IPS DF 6.9 (cell line): ENCODE measurements around the gene MRC2.

ENCODE experiments used
- DNase-seq: peaks from one replicate; pipeline ENCODE4 v3.0.0-alpha.2; 2013; ENCODE audit warnings: low read depth, low spot score
- H3K27ac ChIP-seq: one replicate; pipeline ENCODE4 v1.5.1; 2013; ENCODE audit warnings: low read length, control low read depth
- H3K27me3 ChIP-seq: 2 replicates; pipeline ENCODE4 v1.6.1; 2013; ENCODE audit warnings: mild to moderate bottlenecking, low read length; ENCODE audit not compliant: control insufficient read depth, insufficient read depth
- H3K36me3 ChIP-seq: 2 replicates; pipeline ENCODE4 v1.6.1; 2013; ENCODE audit warnings: low read length; ENCODE audit not compliant: control insufficient read depth, insufficient read depth
- H3K4me1 ChIP-seq: 2 replicates; pipeline ENCODE4 v1.6.1; 2013; ENCODE audit warnings: low read length; ENCODE audit not compliant: control insufficient read depth, insufficient read depth
- H3K4me3 ChIP-seq: 2 replicates; pipeline ENCODE4 v1.5.1; 2013; ENCODE audit warnings: mild to moderate bottlenecking, low read length
- H3K9me3 ChIP-seq: 2 replicates; pipeline ENCODE4 v1.6.1; 2013; ENCODE audit warnings: low read length, inconsistent platforms; ENCODE audit not compliant: control insufficient read depth, insufficient read depth
- WGBS: extraction: QIAGEN DNeasy Blood & Tissue Kit; methylation state at CpG from one replicate; pipeline ENCODE4 v1.1.7; 2013; ENCODE audit warnings: mixed read lengths, missing lambda C conversion rate; ENCODE audit not compliant: insufficient read length, insufficient coverage; 5-methylcytosine and 5-hydroxymethylcytosine counted together

Gene MRC2

DNA sequence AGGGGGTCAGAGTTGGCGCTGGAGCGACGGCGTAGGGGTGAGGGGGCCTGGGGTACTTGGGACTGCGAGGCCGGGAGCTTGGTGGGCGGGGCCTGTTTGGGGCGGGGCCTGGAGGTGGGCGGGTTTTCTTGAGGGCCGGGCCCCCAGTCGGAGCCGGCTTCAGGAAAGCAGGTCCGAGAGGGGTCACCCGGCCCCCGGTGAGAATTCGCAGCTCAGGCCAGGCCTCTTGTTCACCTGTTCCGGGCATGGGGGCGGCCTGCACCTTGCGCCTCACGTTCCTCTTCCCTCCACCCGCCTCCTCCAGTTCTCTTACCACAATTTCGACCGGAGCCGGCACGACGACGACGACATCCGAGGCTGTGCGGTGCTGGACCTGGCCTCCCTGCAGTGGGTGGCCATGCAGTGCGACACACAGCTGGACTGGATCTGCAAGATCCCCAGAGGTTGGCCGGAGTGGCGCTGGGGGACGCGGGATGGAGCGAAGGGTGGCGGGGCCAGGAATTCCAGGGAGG is 52.5 kb downstream of the MRC2 start:
- Histone ChIP-seq H3K36me3 (peaks cover 5% of the 10 kb centered on the region; the same call in 1 of the 2 replicates), H3K27me3 (no peaks in the 10 kb centered on the region), H3K9me3 (no peaks in the 10 kb centered on the region), H3K4me3 (no peak overlapping the region), H3K4me1 (peaks cover 2% of the 10 kb centered on the region; the same call in 1 of the 2 replicates), H3K27ac (no peak overlapping the region)
- WGBS = no CpG with 5 or more reads among the region's 37 CpGs
- no peak for DNase-seq

DNA sequence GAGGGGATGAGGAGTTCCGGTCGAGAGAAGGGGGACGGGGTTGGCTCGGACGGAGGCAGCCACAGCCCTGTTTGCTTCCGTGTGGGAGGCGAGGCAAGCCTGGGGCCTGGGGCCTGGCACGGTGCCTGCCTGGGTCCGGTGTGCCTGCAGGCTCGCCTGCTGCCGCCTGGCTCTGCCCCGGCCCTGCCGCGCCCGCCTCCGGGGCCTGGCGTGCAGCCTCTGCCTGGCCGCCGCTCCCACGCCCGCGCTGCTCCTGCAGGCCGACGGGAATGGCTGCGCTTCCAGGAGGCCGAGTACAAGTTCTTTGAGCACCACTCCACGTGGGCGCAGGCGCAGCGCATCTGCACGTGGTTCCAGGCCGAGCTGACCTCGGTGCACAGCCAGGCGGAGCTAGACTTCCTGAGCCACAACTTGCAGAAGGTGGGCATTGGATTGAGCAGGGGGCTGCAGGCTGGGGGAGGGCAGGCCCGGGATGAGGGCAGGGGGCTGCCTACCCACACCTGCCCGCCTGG is 53.1 kb downstream of the MRC2 start:
- Histone ChIP-seq H3K27ac (no peak overlapping the region), H3K9me3 (no peaks in the 10 kb centered on the region), H3K36me3 (peaks cover 5% of the 10 kb centered on the region; the same call in 1 of the 2 replicates), H3K4me3 (no peak overlapping the region), H3K4me1 (peaks cover 2% of the 10 kb centered on the region; the same call in 1 of the 2 replicates), H3K27me3 (no peaks in the 10 kb centered on the region)
- no CpG with 5 or more reads among the region's 36 CpGs for WGBS
- no peak for DNase-seq

DNA sequence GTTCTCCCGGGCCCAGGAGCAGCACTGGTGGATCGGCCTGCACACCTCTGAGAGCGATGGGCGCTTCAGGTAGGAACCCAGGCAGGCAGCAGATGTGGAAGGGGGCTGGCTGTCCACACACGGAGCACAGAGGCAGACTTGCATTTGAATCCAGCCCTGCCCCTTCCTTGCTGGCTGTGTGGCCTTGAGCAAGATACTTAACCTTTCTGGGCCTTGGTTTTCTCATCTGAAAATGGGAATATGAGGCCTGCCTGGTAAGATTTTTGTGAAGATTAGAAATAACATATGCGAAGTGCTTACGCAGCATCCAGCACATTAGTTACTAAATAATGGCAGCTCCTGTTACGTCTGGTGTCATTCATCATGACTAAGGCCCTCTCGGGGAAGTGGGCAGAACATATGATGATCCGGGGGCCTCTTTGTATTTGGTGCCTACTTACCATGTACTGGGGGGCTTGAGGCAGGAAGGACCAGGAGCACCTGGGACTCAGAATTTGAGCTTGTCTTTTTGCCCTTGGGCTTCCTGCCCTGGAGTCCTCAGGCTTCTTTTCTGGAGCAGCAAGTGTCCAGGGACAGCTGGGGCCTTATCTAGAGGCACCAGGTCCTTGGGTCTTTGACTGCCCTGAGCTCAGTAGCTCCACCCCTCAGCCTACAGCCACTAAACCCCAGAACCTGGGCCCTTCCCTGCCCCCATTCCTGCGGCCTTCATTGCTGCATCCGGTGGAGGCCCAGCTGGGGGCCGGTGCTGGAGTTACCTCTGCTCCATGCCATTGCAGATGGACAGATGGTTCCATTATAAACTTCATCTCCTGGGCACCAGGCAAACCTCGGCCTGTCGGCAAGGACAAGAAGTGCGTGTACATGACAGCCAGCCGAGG is 53.8 kb downstream of the MRC2 start:
- Histone ChIP-seq H3K4me3 (no peak overlapping the region), H3K27me3 (no peaks in the 10 kb centered on the region), H3K36me3 (peaks cover 5% of the 10 kb centered on the region; the same call in 1 of the 2 replicates), H3K9me3 (no peaks in the 10 kb centered on the region), H3K4me1 (peaks cover 2% of the 10 kb centered on the region; the same call in 1 of the 2 replicates), H3K27ac (no peak overlapping the region)
- no peak for DNase-seq
- WGBS = no CpG with 5 or more reads among the region's 17 CpGs

DNA sequence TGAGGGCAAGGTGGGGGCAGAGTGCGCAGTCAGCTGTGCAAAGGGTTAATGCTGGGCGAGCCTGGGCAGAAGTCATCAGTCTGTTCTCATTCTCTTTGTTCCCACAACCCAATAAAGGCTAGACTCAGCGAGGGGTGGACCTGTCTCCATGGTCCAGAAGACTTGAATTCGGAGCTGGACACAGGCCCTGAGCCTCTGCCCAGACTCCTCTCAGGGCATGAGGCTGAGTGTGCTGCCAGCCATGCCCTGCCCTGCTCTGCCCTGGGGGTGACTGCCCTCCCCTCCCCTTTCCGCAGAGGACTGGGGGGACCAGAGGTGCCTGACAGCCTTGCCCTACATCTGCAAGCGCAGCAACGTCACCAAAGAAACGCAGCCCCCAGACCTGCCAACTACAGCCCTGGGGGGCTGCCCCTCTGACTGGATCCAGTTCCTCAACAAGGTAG is 54.5 kb downstream of the MRC2 start:
- WGBS = no CpG with 5 or more reads among the region's 8 CpGs
- H3K27ac ChIP-seq = no peak overlapping the region
- no peaks in the 10 kb centered on the region for H3K27me3 ChIP-seq
- peaks cover 2% of the 10 kb centered on the region; the same call in 1 of the 2 replicates for H3K4me1 ChIP-seq
- no peak overlapping the region for H3K4me3 ChIP-seq
- DNase-seq = no peak
- H3K9me3 ChIP-seq = no peaks in the 10 kb centered on the region
- peaks cover 3% of the 10 kb centered on the region; the same call in 1 of the 2 replicates for H3K36me3 ChIP-seq

DNA sequence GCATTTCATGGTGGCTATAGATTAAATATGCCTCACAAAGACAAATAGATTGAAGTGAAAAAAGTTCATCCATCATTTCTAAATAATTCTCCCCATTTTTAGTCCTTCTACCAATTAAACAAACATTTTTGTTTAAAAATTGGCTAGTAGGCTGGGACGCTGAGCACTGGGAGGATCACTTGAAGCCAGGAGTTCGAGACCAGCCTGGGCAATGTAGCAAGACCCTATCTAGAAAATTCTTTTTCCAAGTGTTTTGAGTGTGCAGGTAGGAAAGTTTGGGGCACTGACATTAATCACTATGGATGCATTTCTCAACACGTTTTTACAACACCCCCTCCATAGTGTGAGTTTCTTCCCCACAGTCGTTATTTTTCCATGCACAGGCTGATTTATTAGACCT is 56.7 kb downstream of the MRC2 start:
- Histone ChIP-seq H3K9me3 (no peaks in the 10 kb centered on the region), H3K36me3 (peaks cover 3% of the 10 kb centered on the region; the same call in 1 of the 2 replicates), H3K27ac (no peak overlapping the region), H3K4me3 (no peak overlapping the region), H3K4me1 (peaks cover 2% of the 10 kb centered on the region; the same call in 1 of the 2 replicates), H3K27me3 (no peaks in the 10 kb centered on the region)
- no peak for DNase-seq
- no CpG with 5 or more reads among the region's 4 CpGs for WGBS

DNA sequence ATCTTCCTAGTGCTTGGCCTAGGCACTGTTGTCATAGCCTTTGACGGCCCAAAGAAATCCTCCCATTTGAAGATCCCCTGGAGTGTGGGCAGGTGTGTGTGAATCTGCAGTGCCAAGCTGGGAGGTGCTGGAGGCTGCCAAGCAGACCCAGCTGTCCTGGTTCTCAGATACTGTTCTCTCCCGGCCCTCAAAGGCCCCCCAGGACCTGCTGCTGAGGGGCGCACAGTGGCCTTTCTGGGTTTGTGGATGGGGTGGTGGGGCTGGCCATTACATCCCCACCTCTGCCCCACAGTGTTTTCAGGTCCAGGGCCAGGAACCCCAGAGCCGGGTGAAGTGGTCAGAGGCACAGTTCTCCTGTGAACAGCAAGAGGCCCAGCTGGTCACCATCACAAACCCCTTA is 60.5 kb downstream of the MRC2 start:
- H3K27ac ChIP-seq = no peak overlapping the region
- WGBS = no CpG with 5 or more reads among the region's 4 CpGs
- no peaks in the 10 kb centered on the region for H3K9me3 ChIP-seq
- no peak overlapping the region for H3K4me3 ChIP-seq
- no peak for DNase-seq
- H3K4me1 ChIP-seq = no peaks in the 10 kb centered on the region
- no peaks in the 10 kb centered on the region; the same call in 1 of the 2 replicates for H3K36me3 ChIP-seq
- no peaks in the 10 kb centered on the region for H3K27me3 ChIP-seq

DNA sequence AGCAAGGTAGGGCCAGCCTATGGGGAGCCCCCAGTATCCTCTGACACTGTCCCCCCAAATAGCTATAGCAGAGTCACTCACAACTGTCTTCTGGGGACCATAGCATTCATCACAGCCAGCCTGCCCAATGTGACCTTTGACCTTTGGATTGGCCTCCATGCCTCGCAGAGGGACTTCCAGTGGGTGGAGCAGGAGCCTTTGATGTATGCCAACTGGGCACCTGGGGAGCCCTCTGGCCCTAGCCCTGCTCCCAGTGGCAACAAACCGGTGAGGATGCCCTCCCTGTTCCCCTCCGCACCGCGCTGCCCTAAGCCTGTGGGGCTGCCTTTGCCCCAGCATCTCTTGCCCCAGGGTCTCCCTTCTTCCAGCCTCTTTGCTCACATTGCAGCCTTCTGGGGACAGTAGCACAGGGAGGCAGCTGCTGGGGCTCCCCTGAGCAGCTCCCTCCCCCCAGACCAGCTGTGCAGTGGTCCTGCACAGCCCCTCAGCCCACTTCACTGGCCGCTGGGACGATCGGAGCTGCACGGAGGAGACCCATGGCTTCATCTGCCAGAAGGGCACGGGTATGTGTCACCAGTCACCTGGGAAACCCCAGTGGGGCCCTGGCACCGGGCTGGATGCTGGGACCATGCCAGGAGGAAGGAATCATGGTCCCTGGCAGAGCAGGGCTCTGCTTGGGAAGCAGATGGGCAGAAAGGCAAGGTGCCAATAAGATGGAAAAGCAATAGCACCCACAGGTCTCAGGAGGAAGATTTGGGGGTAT is 61.1 kb downstream of the MRC2 start:
- DNase-seq = no peak
- no peaks in the 10 kb centered on the region for H3K4me1 ChIP-seq
- no peaks in the 10 kb centered on the region for H3K9me3 ChIP-seq
- H3K4me3 ChIP-seq = no peak overlapping the region
- no peak overlapping the region for H3K27ac ChIP-seq
- no peaks in the 10 kb centered on the region for H3K27me3 ChIP-seq
- WGBS = no CpG with 5 or more reads among the region's 11 CpGs
- no peaks in the 10 kb centered on the region; the same call in 1 of the 2 replicates for H3K36me3 ChIP-seq

DNA sequence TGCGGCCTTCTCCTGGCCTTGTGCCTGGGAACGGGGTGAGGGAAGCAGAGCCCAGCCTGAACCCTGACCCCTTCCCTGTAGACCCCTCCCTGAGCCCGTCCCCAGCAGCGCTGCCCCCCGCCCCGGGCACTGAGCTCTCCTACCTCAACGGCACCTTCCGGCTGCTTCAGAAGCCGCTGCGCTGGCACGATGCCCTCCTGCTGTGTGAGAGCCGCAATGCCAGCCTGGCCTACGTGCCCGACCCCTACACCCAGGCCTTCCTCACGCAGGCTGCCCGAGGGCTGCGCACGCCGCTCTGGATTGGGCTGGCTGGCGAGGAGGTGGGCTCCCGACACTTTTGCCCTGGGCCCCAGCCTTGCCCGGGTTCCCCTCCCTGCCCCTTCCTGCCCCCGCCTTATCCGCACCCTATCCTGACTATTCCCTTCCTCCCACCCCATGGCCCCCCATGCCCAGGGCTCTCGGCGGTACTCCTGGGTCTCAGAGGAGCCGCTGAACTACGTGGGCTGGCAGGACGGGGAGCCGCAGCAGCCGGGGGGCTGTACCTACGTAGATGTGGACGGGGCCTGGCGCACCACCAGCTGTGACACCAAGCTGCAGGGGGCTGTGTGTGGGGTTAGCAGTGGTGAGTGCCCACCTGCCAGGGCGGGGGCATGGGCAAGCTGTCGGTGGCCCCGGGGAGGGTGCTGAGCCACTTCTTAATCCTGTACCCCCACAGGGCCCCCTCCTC is 62.1 kb downstream of the MRC2 start:
- no CpG with 5 or more reads among the region's 37 CpGs for WGBS
- Histone ChIP-seq H3K27me3 (no peaks in the 10 kb centered on the region), H3K4me3 (no peak overlapping the region), H3K27ac (no peak overlapping the region), H3K36me3 (no peaks in the 10 kb centered on the region; the same call in 1 of the 2 replicates), H3K4me1 (no peaks in the 10 kb centered on the region), H3K9me3 (no peaks in the 10 kb centered on the region)
- no peak for DNase-seq

DNA sequence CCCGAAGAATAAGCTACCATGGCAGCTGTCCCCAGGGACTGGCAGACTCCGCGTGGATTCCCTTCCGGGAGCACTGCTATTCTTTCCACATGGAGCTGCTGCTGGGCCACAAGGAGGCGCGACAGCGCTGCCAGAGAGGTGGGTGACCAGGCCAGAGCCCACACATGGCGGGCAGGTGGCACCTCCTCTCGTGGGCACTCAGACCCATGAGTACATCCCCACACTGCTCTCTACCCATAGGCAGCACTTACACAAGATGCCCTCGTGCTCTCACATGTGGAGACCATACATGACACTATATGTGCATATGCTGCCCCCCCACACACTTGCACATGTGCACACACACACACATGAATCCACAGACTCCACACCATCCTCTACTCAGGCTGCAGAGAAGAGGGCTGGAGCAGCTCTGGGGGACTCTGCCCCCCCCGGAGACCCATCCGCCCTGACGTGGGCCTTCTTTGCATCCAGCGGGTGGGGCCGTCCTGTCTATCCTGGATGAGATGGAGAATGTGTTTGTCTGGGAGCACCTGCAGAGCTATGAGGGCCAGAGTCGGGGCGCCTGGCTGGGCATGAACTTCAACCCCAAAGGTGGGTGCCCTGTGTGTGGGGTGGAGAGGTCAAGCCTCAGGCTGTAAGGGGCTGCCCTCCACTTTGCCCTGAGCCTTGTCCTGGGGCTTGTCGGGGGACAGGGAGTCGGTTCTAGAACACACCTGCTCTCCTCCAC is 62.9 kb downstream of the MRC2 start:
- WGBS = no CpG with 5 or more reads among the region's 19 CpGs
- Histone ChIP-seq H3K27ac (no peak overlapping the region), H3K4me3 (no peak overlapping the region), H3K9me3 (no peaks in the 10 kb centered on the region), H3K36me3 (no peaks in the 10 kb centered on the region; the same call in 1 of the 2 replicates), H3K4me1 (no peaks in the 10 kb centered on the region), H3K27me3 (no peaks in the 10 kb centered on the region)
- DNase-seq = no peak
